K562 (cell line): ENCODE data around the gene NTM. TPM values are rescaled to one million over a fixed set of nuclear protein-coding genes. Genes with fewer than 3 reads are reported as not detected.

Experiments used
- ATAC-seq: fragments of 200-7000 bp; cut with Tn5 transposase; 3 replicates; pipeline ENCODE4 v1.9.1; 2020; ENCODE audit warnings: moderate library complexity
- BruUV-seq: library from RNA; stranded (reverse); fragments of 400-500 nt; replicated peaks from 2 replicates; lab custom pipeline; 2021; lab: Mats Ljungman, UMichigan
- CTCF ChIA-PET: fragments of 300-600 bp; formaldehyde crosslinking; extraction: SDS; loops from one replicate; lab custom pipeline; 2021; ENCODE audit warnings: low intra/inter-chr PET ratio; lab: Yijun Ruan, JAX
- POLR2A ChIA-PET: fragments of 300-600, 350-650 bp; sonication (Branson Sonifier 250); formaldehyde crosslinking; extraction: SDS; loops from one replicate; lab custom pipeline; 2021; ENCODE audit warnings: antibody characterized with exemption, inconsistent platforms; lab: Yijun Ruan, JAX
- DNase-seq, 4 experiments: peaks; one replicate each; pipeline versions ENCODE4 v3.0.0 to v3.0.0-alpha.2; 2011 to 2018; ENCODE audit warnings: low spot score in 3 of 4, mixed read lengths in 3 of 4; ENCODE audit errors: extremely low read depth in 1 of 4
- FAIRE-seq: peaks from 2 replicates; lab custom pipeline; 2011; peaks lifted over from hg19 to GRCh38; lab: Jason Lieb, UNC
- H2AFZ ChIP-seq: 2 replicates; pipeline ENCODE4 v1.6.0; 2011; ENCODE audit warnings: low read depth, low read length, control low read depth, inconsistent platforms
- H3K27ac ChIP-seq: fragments of 200-600 bp; 3 replicates; pipeline ENCODE4 v1.8.0; 2011; ENCODE audit warnings: low read depth, mild to moderate bottlenecking, control low read depth, inconsistent platforms, low read length, moderate library complexity, mixed read lengths; ENCODE audit errors: extremely low read depth
- H3K27me3 ChIP-seq, 2 experiments: fragments of 300-600 bp in 1 of 2; 2 replicates in 1 of 2; 3 replicates in 1 of 2; pipeline versions ENCODE4 v1.6.0 to v1.8.0; 2011; ENCODE audit warnings: inconsistent platforms in 2 of 2, low read length in 2 of 2, mild to moderate bottlenecking in 1 of 2, mixed read lengths in 1 of 2, moderate library complexity in 1 of 2; ENCODE audit not compliant: control insufficient read depth in 2 of 2, insufficient read depth in 2 of 2
- H3K36me3 ChIP-seq: fragments of 300-600 bp; 3 replicates; pipeline ENCODE4 v1.8.0; 2011; ENCODE audit warnings: mild to moderate bottlenecking, low read length, inconsistent platforms; ENCODE audit not compliant: control insufficient read depth, insufficient read depth
- H3K4me1 ChIP-seq, 2 experiments: fragments of 200-600 bp in 1 of 2; replicated peaks in 1 of 2; 2 replicates in 1 of 2; 3 replicates in 1 of 2; pipeline versions ENCODE4 v1.5.1 to v1.8.0; 2011; ENCODE audit warnings: inconsistent platforms in 2 of 2, low read length in 2 of 2, mild to moderate bottlenecking in 1 of 2, mixed read lengths in 1 of 2, moderate library complexity in 1 of 2; ENCODE audit not compliant: control insufficient read depth in 2 of 2, insufficient read depth in 2 of 2
- H3K4me2 ChIP-seq: 2 replicates; pipeline ENCODE4 v1.6.1; 2011; ENCODE audit warnings: low read length, control low read depth, inconsistent platforms, mixed read lengths; ENCODE audit not compliant: insufficient read depth
- H3K4me3 ChIP-seq: fragments of 200-600 bp; sonication (generic), shearing (Covaris generic); 2 replicates; pipeline ENCODE4 v1.5.1; 2016; ENCODE audit warnings: control low read depth, inconsistent platforms
- H3K79me2 ChIP-seq: fragments of 200-600 bp; 3 replicates; pipeline ENCODE4 v1.8.0; 2011; ENCODE audit warnings: low read length, inconsistent platforms; ENCODE audit not compliant: control insufficient read depth, insufficient read depth
- H3K9ac ChIP-seq, 2 experiments: 2 replicates each; pipeline versions ENCODE4 v1.6.0 to v1.6.1; 2011; ENCODE audit warnings: low read depth in 2 of 2, low read length in 2 of 2, control low read depth in 1 of 2, inconsistent platforms in 1 of 2, mild to moderate bottlenecking in 1 of 2, mixed read lengths in 1 of 2; ENCODE audit not compliant: insufficient read depth in 1 of 2
- H3K9me1 ChIP-seq: one replicate; pipeline ENCODE4 v1.6.0; 2011; ENCODE audit warnings: inconsistent platforms, mild to moderate bottlenecking, low read length, moderate library complexity; ENCODE audit not compliant: control insufficient read depth, insufficient read depth
- H3K9me3 ChIP-seq: replicated peaks from 2 replicates; pipeline ENCODE4 v1.5.1; 2011; ENCODE audit warnings: low read depth, low read length, inconsistent platforms; ENCODE audit not compliant: control insufficient read depth, insufficient read depth
- H4K20me1 ChIP-seq: replicated peaks from 2 replicates; pipeline ENCODE4 v1.6.1; 2011; ENCODE audit warnings: low read length, inconsistent platforms, mixed read lengths; ENCODE audit not compliant: control insufficient read depth, insufficient read depth
- CREB1 ChIP-seq, 2 experiments: sonication (generic) in 1 of 2; formaldehyde crosslinking in 1 of 2; IDR thresholded peaks; 2 replicates each; pipeline versions ENCODE4 v1.6.1 to v1.8.0; 2012 to 2022; ENCODE audit warnings: inconsistent platforms in 1 of 2, mild to moderate bottlenecking in 1 of 2, missing genetic modification reagents in 1 of 2, moderate library complexity in 1 of 2
- GTF2E2 ChIP-seq: fragments of 200-800 bp; sonication (Bioruptor generic); IDR thresholded peaks from 2 replicates; pipeline ENCODE4 v1.6.1; 2016; ENCODE audit warnings: missing genetic modification characterization, missing compliant biosample characterization
- RAD21 ChIP-seq, 2 experiments: fragments of 250-450 bp in 1 of 2; fragments of 450-650 bp in 1 of 2; sonication (Bioruptor Pico) in 1 of 2; formaldehyde crosslinking in 1 of 2; IDR thresholded peaks in 1 of 2; conservative IDR thresholded peaks in 1 of 2; 2 replicates each; pipeline versions ENCODE4 v1.4.0 to v1.8.0; 2020 to 2022; ENCODE audit warnings: mild to moderate bottlenecking in 2 of 2, moderate library complexity in 1 of 2
- RBM34 ChIP-seq: fragments of 200-400 bp; formaldehyde crosslinking; IDR thresholded peaks from 2 replicates; pipeline ENCODE4 v1.6.1; 2018; ENCODE audit warnings: low read length, borderline replicate concordance; ENCODE audit not compliant: insufficient read depth
- SMC3 ChIP-seq: conservative IDR thresholded peaks from 2 replicates; pipeline ENCODE4 v1.6.1; 2011; ENCODE audit warnings: low read depth, low read length, improper control_type of control experiment; ENCODE audit not compliant: insufficient read depth
- SNIP1 ChIP-seq: fragments of 450-650 bp; IDR thresholded peaks from 2 replicates; pipeline ENCODE4 v1.7.1; 2017; ENCODE audit warnings: low read depth, mild to moderate bottlenecking
- ZNF232 ChIP-seq: sonication (generic); formaldehyde crosslinking; IDR thresholded peaks from 2 replicates; pipeline ENCODE4 v1.8.0; 2022; ENCODE audit warnings: mild to moderate bottlenecking, missing genetic modification reagents
- ZNF778 ChIP-seq: fragments of 450-650 bp; formaldehyde crosslinking; IDR thresholded peaks from 2 replicates; pipeline ENCODE4 v1.4.0; 2020; ENCODE audit warnings: mild to moderate bottlenecking, moderate library complexity
- WGBS: fragments of 100-300 bp; shearing (Covaris generic); methylation state at CpG from one replicate; pipeline ENCODE4 v1.1.6; 2016; ENCODE audit warnings: low coverage, mixed read lengths; ENCODE audit not compliant: insufficient coverage; ENCODE audit errors: missing lambda C conversion rate; 5-methylcytosine and 5-hydroxymethylcytosine counted together
- in situ Hi-C: fragments of 300-500 bp; cut with MboI; formaldehyde crosslinking; loops from 4 replicates; pipeline ENCODE4 v1.15.0; 2018; ENCODE audit warnings: inconsistent platforms, mixed read lengths
- intact Hi-C: fragments of 100-400 bp; cut with micrococcal nuclease; formaldehyde crosslinking; loops from 2 replicates; pipeline ENCODE4 v1.14.2; 2022
- polyA plus RNA-seq, 8 experiments: library from polyadenylated mRNA; depleted of rRNA in 4 of 8; stranded (reverse) in 5 of 8; unstranded in 3 of 8; fragments of >200 nt; fragmentation: Nextera tagmentation in 2 of 8; fragmentation: Illumina TruSeq in 1 of 8; extraction: Ambion mirVana in 2 of 8; extraction: Trizol in 1 of 8; gene quantifications; 2 replicates each; pipeline versions ENCODE4 v1.2.1 to v1.2.3, GENCODE V29; 2011 to 2014; ENCODE audit warnings: inconsistent platforms in 1 of 8, missing spikeins in 1 of 8
- total RNA-seq, 7 experiments: library from RNA; depleted of rRNA in 6 of 7; stranded (reverse); fragments of >200 nt in 6 of 7; fragmentation: Illumina TruSeq in 2 of 7; extraction: Trizol in 2 of 7; gene quantifications; 2 replicates each; pipeline versions ENCODE4 v1.2.1 to v1.2.3, GENCODE V29; 2011 to 2021; ENCODE audit warnings: low replicate concordance in 1 of 7
- TF ChIP-seq, protein P1 (sequence below), 3 experiments: IDR thresholded peaks in 2 of 3; conservative IDR thresholded peaks in 1 of 3; 2 replicates each; pipeline ENCODE4 v1.5.1; 2011 to 2012; ENCODE audit warnings: low read length in 3 of 3, mild to moderate bottlenecking in 3 of 3, control low read depth in 2 of 3, improper control_type of control experiment in 1 of 3, inconsistent platforms in 1 of 3, low read depth in 1 of 3, mixed read lengths in 1 of 3, moderate library complexity in 1 of 3; ENCODE audit not compliant: insufficient read depth in 2 of 3

NTM gene
- total and polyA plus RNA-seq, 9 of the 15 experiments (the other 6 are each of a cell fraction or from before 2014, with no cell fraction given), result not detected

DNA sequence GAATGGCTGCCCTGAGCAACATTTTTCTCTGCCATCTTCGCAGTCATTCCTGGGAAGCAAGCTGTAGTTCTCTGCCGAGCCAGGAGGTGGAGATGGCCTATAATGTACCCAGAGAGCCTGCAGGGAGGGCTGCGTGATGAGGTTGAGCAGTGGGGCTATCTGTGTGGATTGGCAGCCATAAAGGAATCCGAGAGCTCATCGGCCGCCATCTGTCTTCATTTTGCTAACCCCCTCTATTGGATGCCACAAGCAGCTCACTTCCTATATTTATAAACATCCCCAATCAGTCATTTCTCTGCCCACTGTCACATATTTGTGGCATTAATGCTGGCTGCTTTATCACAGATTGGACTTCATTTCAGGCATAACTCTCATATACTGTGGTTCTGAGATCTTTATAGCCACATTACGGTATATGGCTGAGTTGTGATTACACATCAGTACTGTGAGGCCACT, 209.5 kb downstream of the NTM start:
- H3K9me1 ChIP-seq, result no peaks in the 10 kb centered on the region
- ChIA-PET CTCF (interaction anchor here (1.2 kb wide), 1 partner anchor 94 kb away, joined by 3 read pairs; no protein-coding TSS in a partner anchor), POLR2A (no interaction called here)
- peak; percentile 91 for ATAC-seq
- no peak for TF ChIP-seq SNIP1
- TF ChIP-seq RBM34, result no peak
- no peak for TF ChIP-seq ZNF232 (CRISPR knock-in tag)
- TF ChIP-seq CREB1 (IDR thresholded peaks at IDR 0.05), result no peak
- no peak for TF ChIP-seq CREB1 (CRISPR knock-in tag; IDR thresholded peaks at IDR 0.05)
- TF ChIP-seq GTF2E2, result no peak
- no peak for TF ChIP-seq ZNF778 (CRISPR knock-in tag)
- TF ChIP-seq SMC3, result 0 out of 2 replicates have a peak, but pooled peaks have one; percentile 29
- TF ChIP-seq RAD21 (CRISPR knock-in tag; conservative IDR thresholded peaks at IDR 0.05 in 1 of 2, IDR thresholded peaks at IDR 0.05 in 1 of 2), result peak in 1 of 2 experiments; percentile 19; a peak in 2 of 4 replicates
- TF ChIP-seq, protein P1, sequence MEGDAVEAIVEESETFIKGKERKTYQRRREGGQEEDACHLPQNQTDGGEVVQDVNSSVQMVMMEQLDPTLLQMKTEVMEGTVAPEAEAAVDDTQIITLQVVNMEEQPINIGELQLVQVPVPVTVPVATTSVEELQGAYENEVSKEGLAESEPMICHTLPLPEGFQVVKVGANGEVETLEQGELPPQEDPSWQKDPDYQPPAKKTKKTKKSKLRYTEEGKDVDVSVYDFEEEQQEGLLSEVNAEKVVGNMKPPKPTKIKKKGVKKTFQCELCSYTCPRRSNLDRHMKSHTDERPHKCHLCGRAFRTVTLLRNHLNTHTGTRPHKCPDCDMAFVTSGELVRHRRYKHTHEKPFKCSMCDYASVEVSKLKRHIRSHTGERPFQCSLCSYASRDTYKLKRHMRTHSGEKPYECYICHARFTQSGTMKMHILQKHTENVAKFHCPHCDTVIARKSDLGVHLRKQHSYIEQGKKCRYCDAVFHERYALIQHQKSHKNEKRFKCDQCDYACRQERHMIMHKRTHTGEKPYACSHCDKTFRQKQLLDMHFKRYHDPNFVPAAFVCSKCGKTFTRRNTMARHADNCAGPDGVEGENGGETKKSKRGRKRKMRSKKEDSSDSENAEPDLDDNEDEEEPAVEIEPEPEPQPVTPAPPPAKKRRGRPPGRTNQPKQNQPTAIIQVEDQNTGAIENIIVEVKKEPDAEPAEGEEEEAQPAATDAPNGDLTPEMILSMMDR (IDR thresholded peaks at IDR 0.05 in 2 of 3, conservative IDR thresholded peaks at IDR 0.05 in 1 of 3; ENCODE audit: insufficient read depth in 2 of 3, low read depth in 1 of 3, low read length in 3 of 3), result peak; percentile 36 to 54 (median 48); a peak in 4 of 6 replicates
- in situ Hi-C loops, result no loop called here
- no peaks in the 10 kb centered on the region for H4K20me1 ChIP-seq
- peak; percentile 21 to 44 (median 37) for DNase-seq
- no peaks in the 10 kb centered on the region for H3K4me1 ChIP-seq
- H3K4me3 ChIP-seq, result no peak overlapping the region
- FAIRE-seq, result peak; percentile 63
- WGBS, result 2% methylated on average over 7 of the region's 7 CpGs
- H3K27ac ChIP-seq, result no peak overlapping the region
- no peaks in the 10 kb centered on the region for H3K79me2 ChIP-seq
- H3K4me2 ChIP-seq, result no peak overlapping the region
- H3K9me3 ChIP-seq, result no peaks in the 10 kb centered on the region
- no peaks in the 10 kb centered on the region for H3K36me3 ChIP-seq
- BruUV-seq, result no TSS peak
- intact Hi-C loops, result no loop called here
- H3K27me3 ChIP-seq, result peaks cover 2 to 4% of the 10 kb centered on the region in 2 experiments; a peak in 1 of 5 replicates
- H3K9ac ChIP-seq, result no peak overlapping the region
- no peak overlapping the region for H2AFZ ChIP-seq
